ENCODE data around the gene GRIK4.

- TF ChIP-seq CTCF (IDR thresholded peaks at IDR 0.05; ENCODE audit: insufficient read depth, low read length) (no peak), POLR2AphosphoS5 (IDR thresholded peaks at IDR 0.05; ENCODE audit: low read depth) (no peak), REST (IDR thresholded peaks at IDR 0.05; ENCODE audit: insufficient replicate concordance, low read depth) (no peak), GABPA (IDR thresholded peaks at IDR 0.05; ENCODE audit: low read depth) (no peak), SPI1 (IDR thresholded peaks at IDR 0.05; ENCODE audit: borderline replicate concordance, low read depth) (no peak)
Observed at GRCh38 chr11:120526241-120526640, 14.7 kb downstream of the GRIK4 start.
